GM21526 (cell line): Measurements from ENCODE around the gene CYLD.

ENCODE experiments used
- ATAC-seq: cut with Tn5 transposase; IDR thresholded peaks from one replicate; pipeline ENCODE4 v1.9.1; 2021; ENCODE audit warnings: moderate library complexity; ENCODE audit not compliant: unreplicated experiment, low FRiP score

CYLD gene

GRCh38 chr16:50737420-50737959, 4.4 kb upstream of the CYLD start:
- ATAC-seq = no peak

GRCh38 chr16:50739031-50739430, 2.9 kb upstream of the CYLD start:
- no peak for ATAC-seq

GRCh38 chr16:50740736-50741135, 1.1 kb upstream of the CYLD start:
- ATAC-seq = no peak

- peak; percentile 8 for ATAC-seq
Measured at GRCh38 chr16:50741225-50741780, 583 bp upstream of the CYLD start.

- no peak for ATAC-seq
Measured at GRCh38 chr16:50742576-50743200, 802 bp downstream of the CYLD start.

GRCh38 chr16:50743581-50744225, 1.8 kb downstream of the CYLD start:
- ATAC-seq = no peak

- no peak for ATAC-seq
Measured at GRCh38 chr16:50744881-50745280, 3.0 kb downstream of the CYLD start.

GRCh38 chr16:50745940-50746339, 4.1 kb downstream of the CYLD start:
- ATAC-seq = no peak

GRCh38 chr16:50747207-50747956, 5.5 kb downstream of the CYLD start:
- peak; percentile 46 for ATAC-seq

GRCh38 chr16:50751528-50751927, 9.6 kb downstream of the CYLD start:
- ATAC-seq = no peak

- ATAC-seq = no peak
Measured at GRCh38 chr16:50752471-50753235, 10.8 kb downstream of the CYLD start.

GRCh38 chr16:50756473-50756872, 14.6 kb downstream of the CYLD start:
- no peak for ATAC-seq

GRCh38 chr16:50761267-50761666, 19.4 kb downstream of the CYLD start:
- ATAC-seq = no peak

GRCh38 chr16:50762241-50762640, 20.4 kb downstream of the CYLD start:
- ATAC-seq = no peak

- ATAC-seq = no peak
Measured at GRCh38 chr16:50763211-50763610, 21.3 kb downstream of the CYLD start.

- ATAC-seq = no peak
Measured at GRCh38 chr16:50765260-50765659, 23.4 kb downstream of the CYLD start.

- ATAC-seq = no peak
Measured at GRCh38 chr16:50765861-50766260, 24.0 kb downstream of the CYLD start.

- no peak for ATAC-seq
Measured at GRCh38 chr16:50767197-50767596, 25.3 kb downstream of the CYLD start.

- ATAC-seq = no peak
Measured at GRCh38 chr16:50771366-50771765, 29.5 kb downstream of the CYLD start.

GRCh38 chr16:50774405-50774804, 32.5 kb downstream of the CYLD start:
- ATAC-seq = no peak
